Measurements from ENCODE around the gene BMAL1. TPM values are rescaled to one million over a fixed set of nuclear protein-coding genes. Genes with fewer than 3 reads are reported as not detected.

BMAL1 gene
- total RNA-seq, 1 donor from 2014 or later, result 26.5 TPM

GRCh38 chr11:13298765-13299164 is 21.2 kb downstream of the BMAL1 start:
- H3K79me2 ChIP-seq (ENCODE audit: low read depth), result no peaks in the 10 kb centered on the region

GRCh38 chr11:13301522-13301921 is 23.9 kb downstream of the BMAL1 start:
- no peaks in the 10 kb centered on the region for H3K36me3 Mint-ChIP-seq
- Histone ChIP-seq H3K9ac (no peak overlapping the region), H3F3A (ENCODE audit: low read depth) (no peaks in the 10 kb centered on the region), H3K4me1 (peaks cover 5% of the 10 kb centered on the region), H3K27me3 (no peaks in the 10 kb centered on the region), H4K20me1 (ENCODE audit: low read depth) (no peaks in the 10 kb centered on the region), H3K36me3 (no peaks in the 10 kb centered on the region), H3K4me2 (no peak overlapping the region), H3K9me3 (ENCODE audit: low read depth) (no peaks in the 10 kb centered on the region), H3K4me3 (no peak overlapping the region), H3K27ac (no peak overlapping the region), H3K79me2 (ENCODE audit: low read depth) (no peaks in the 10 kb centered on the region), H2AFZ (replicated peaks) (no peak overlapping the region)
- TF ChIP-seq CTCF (IDR thresholded peaks at IDR 0.05), result no peak
- TF ChIP-seq EZH2 (IDR thresholded peaks at IDR 0.05), result no peak
- TF ChIP-seq EZH2phosphoT487 (IDR thresholded peaks at IDR 0.05), result no peak
- no peaks in the 10 kb centered on the region for H3K9me3 Mint-ChIP-seq
- peaks cover 5% of the 10 kb centered on the region for H3K27me3 Mint-ChIP-seq (ENCODE audit: insufficient read depth, low read depth)
- DNase-seq (ENCODE audit: low spot score), result no peak
- no peak overlapping the region for H3K4me3 Mint-ChIP-seq
- no peaks in the 10 kb centered on the region for H3K4me1 Mint-ChIP-seq
- H3K27ac Mint-ChIP-seq, result no peak overlapping the region

More at GRCh38 chr11:13298765-13299164, 21.2 kb downstream of the BMAL1 start:
- H3K9ac ChIP-seq, result no peak overlapping the region
- no peak overlapping the region for H3K4me3 Mint-ChIP-seq
- DNase-seq (ENCODE audit: low spot score), result no peak
- no peaks in the 10 kb centered on the region for H3K9me3 Mint-ChIP-seq
- no peak overlapping the region for H3K4me2 ChIP-seq
- no peaks in the 10 kb centered on the region for H4K20me1 ChIP-seq (ENCODE audit: low read depth)
- H3K4me3 ChIP-seq, result no peak overlapping the region
- no peaks in the 10 kb centered on the region for H3K27me3 ChIP-seq
- peaks cover 3% of the 10 kb centered on the region for H3K4me1 ChIP-seq
- H3K36me3 Mint-ChIP-seq, result no peaks in the 10 kb centered on the region
- H3K36me3 ChIP-seq, result no peaks in the 10 kb centered on the region
- H3K9me3 ChIP-seq (ENCODE audit: low read depth), result no peaks in the 10 kb centered on the region
- H3K27me3 Mint-ChIP-seq (ENCODE audit: insufficient read depth, low read depth), result peaks cover 3% of the 10 kb centered on the region
- H3F3A ChIP-seq (ENCODE audit: low read depth), result no peaks in the 10 kb centered on the region
- H2AFZ ChIP-seq (replicated peaks), result no peak overlapping the region
- TF ChIP-seq EZH2 (IDR thresholded peaks at IDR 0.05), result no peak
- TF ChIP-seq CTCF (IDR thresholded peaks at IDR 0.05), result no peak
- no peak for TF ChIP-seq EZH2phosphoT487 (IDR thresholded peaks at IDR 0.05)
- no peaks in the 10 kb centered on the region for H3K4me1 Mint-ChIP-seq
- H3K27ac Mint-ChIP-seq, result no peak overlapping the region
- H3K27ac ChIP-seq, result no peak overlapping the region

- Mint-ChIP-seq H3K4me3 (no peak overlapping the region), H3K9me3 (no peaks in the 10 kb centered on the region), H3K27ac (no peak overlapping the region), H3K4me1 (no peaks in the 10 kb centered on the region), H3K27me3 (ENCODE audit: insufficient read depth, low read depth) (peaks cover 5% of the 10 kb centered on the region), H3K36me3 (no peaks in the 10 kb centered on the region)
- Histone ChIP-seq H3K4me2 (no peak overlapping the region), H3K9me3 (ENCODE audit: low read depth) (no peaks in the 10 kb centered on the region), H3F3A (ENCODE audit: low read depth) (no peaks in the 10 kb centered on the region), H3K36me3 (no peaks in the 10 kb centered on the region), H3K27ac (no peak overlapping the region), H2AFZ (replicated peaks) (no peak overlapping the region), H3K27me3 (no peaks in the 10 kb centered on the region), H3K79me2 (ENCODE audit: low read depth) (no peaks in the 10 kb centered on the region), H3K4me3 (no peak overlapping the region), H3K9ac (no peak overlapping the region), H4K20me1 (ENCODE audit: low read depth) (no peaks in the 10 kb centered on the region), H3K4me1 (peaks cover 5% of the 10 kb centered on the region)
- TF ChIP-seq CTCF (IDR thresholded peaks at IDR 0.05) (no peak), EZH2phosphoT487 (IDR thresholded peaks at IDR 0.05) (no peak), EZH2 (IDR thresholded peaks at IDR 0.05) (no peak)
- DNase-seq (ENCODE audit: low spot score), result no peak
Measured at GRCh38 chr11:13302420-13302958, 24.9 kb downstream of the BMAL1 start.

Measured in neural progenitor cell (in vitro differentiated cells).